Chondrocyte (in vitro differentiated cells): Measurements from ENCODE around the gene PRKAB2. TPM values are rescaled to one million over a fixed set of nuclear protein-coding genes. Genes with fewer than 3 reads are reported as not detected.
"Not testable (repeated sequence)": the region's sequence is repeated elsewhere in the genome, so short reads cannot be mapped to it uniquely, and the experiment has no call there.

Experiments
- DNase-seq: peaks from one replicate; pipeline ENCODE4 v3.0.0; 2021; ENCODE audit warnings: mixed read lengths, low spot score
- H3K27ac Mint-ChIP-seq: one replicate; pipeline ENCODE4 v1.8.0; 2021; ENCODE audit warnings: mild to moderate bottlenecking, moderate library complexity, mixed read lengths; ENCODE audit not compliant: unreplicated experiment
- H3K27me3 Mint-ChIP-seq: 2 replicates; pipeline ENCODE4 v1.8.0; 2021; ENCODE audit warnings: low read depth, mixed read lengths
- H3K36me3 Mint-ChIP-seq: 2 replicates; pipeline ENCODE4 v1.8.0; 2021; ENCODE audit warnings: low read depth, mixed read lengths
- H3K4me1 Mint-ChIP-seq: 2 replicates; pipeline ENCODE4 v1.8.0; 2021; ENCODE audit warnings: low read depth, mild to moderate bottlenecking, mixed read lengths
- H3K4me3 Mint-ChIP-seq: one replicate; pipeline ENCODE4 v1.8.0; 2021; ENCODE audit warnings: mild to moderate bottlenecking, moderate library complexity, mixed read lengths; ENCODE audit not compliant: unreplicated experiment
- H3K9me3 Mint-ChIP-seq: 2 replicates; pipeline ENCODE4 v1.8.0; 2021; ENCODE audit warnings: low read depth, mixed read lengths
- CTCF ChIP-seq: fragments of 200-600 bp; sonication (generic); IDR thresholded peaks from 2 replicates; pipeline ENCODE4 v1.5.0; 2021; ENCODE audit warnings: antibody characterized with exemption, mild to moderate bottlenecking, moderate library complexity
- total RNA-seq: library from RNA; stranded (reverse); gene quantifications from 3 replicates; pipeline ENCODE4 v1.2.1, GENCODE V29; 2021

Gene PRKAB2
- total RNA-seq, 1 donor from 2014 or later: 29.5 TPM

- no peaks in the 10 kb centered on the region for H3K4me1 Mint-ChIP-seq
- H3K4me3 Mint-ChIP-seq: no peak overlapping the region
- no peak overlapping the region for H3K27ac Mint-ChIP-seq
- no peak for DNase-seq
- no peaks in the 10 kb centered on the region for H3K27me3 Mint-ChIP-seq
- peaks cover 4% of the 10 kb centered on the region for H3K36me3 Mint-ChIP-seq
- no peaks in the 10 kb centered on the region for H3K9me3 Mint-ChIP-seq
- TF ChIP-seq CTCF: no peak
Measured at GRCh38 chr1:147201786-147202185, 29.5 kb upstream of the PRKAB2 start.

GRCh38 chr1:147201276-147201675 is 29.0 kb upstream of the PRKAB2 start:
- Mint-ChIP-seq H3K9me3 (no peaks in the 10 kb centered on the region), H3K36me3 (peaks cover 4% of the 10 kb centered on the region), H3K4me3 (no peak overlapping the region), H3K27ac (no peak overlapping the region), H3K27me3 (no peaks in the 10 kb centered on the region), H3K4me1 (no peaks in the 10 kb centered on the region)
- no peak for DNase-seq
- no peak for TF ChIP-seq CTCF

GRCh38 chr1:147197324-147197723 is 25.1 kb upstream of the PRKAB2 start:
- not testable (repeated sequence) for H3K4me1 Mint-ChIP-seq, H3K4me3 Mint-ChIP-seq, DNase-seq, H3K36me3 Mint-ChIP-seq, H3K27me3 Mint-ChIP-seq, H3K27ac Mint-ChIP-seq
- H3K9me3 Mint-ChIP-seq: peaks cover 14% of the 10 kb centered on the region

GRCh38 chr1:147189514-147189913 is 17.2 kb upstream of the PRKAB2 start:
- H3K27me3 Mint-ChIP-seq: no peaks in the 10 kb centered on the region
- H3K9me3 Mint-ChIP-seq: peaks cover 10% of the 10 kb centered on the region
- H3K27ac Mint-ChIP-seq: no peak overlapping the region
- no peaks in the 10 kb centered on the region for H3K4me1 Mint-ChIP-seq
- TF ChIP-seq CTCF: no peak
- peaks cover 5% of the 10 kb centered on the region for H3K36me3 Mint-ChIP-seq
- no peak for DNase-seq
- H3K4me3 Mint-ChIP-seq: no peak overlapping the region

GRCh38 chr1:147185432-147185831 is 13.2 kb upstream of the PRKAB2 start:
- Mint-ChIP-seq H3K27ac (no peak overlapping the region), H3K9me3 (no peaks in the 10 kb centered on the region), H3K4me3 (no peak overlapping the region), H3K27me3 (no peaks in the 10 kb centered on the region), H3K4me1 (no peaks in the 10 kb centered on the region), H3K36me3 (peaks cover 2% of the 10 kb centered on the region)
- DNase-seq: no peak
- no peak for TF ChIP-seq CTCF

GRCh38 chr1:147177611-147178380 is 5.5 kb upstream of the PRKAB2 start:
- Mint-ChIP-seq H3K9me3 (peaks cover 14% of the 10 kb centered on the region), H3K36me3 (no peaks in the 10 kb centered on the region), H3K27me3 (no peaks in the 10 kb centered on the region), H3K4me1 (peaks cover 33% of the 10 kb centered on the region), H3K4me3 (no peak overlapping the region), H3K27ac (peak overlapping the region; percentile 85)
- no peak for TF ChIP-seq CTCF
- DNase-seq: no peak
